Esophagus (tissue), 2 donors: ENCODE measurements around the gene TSNAXIP1. TPM values are rescaled to one million over a fixed set of nuclear protein-coding genes. Genes with fewer than 3 reads are reported as not detected.
A peak's percentile ranks its signal among the peaks of the same experiment; 100 is the strongest.

ENCODE experiments used
- H3K27ac ChIP-seq, 2 donors: one replicate each; pipeline ENCODE4 v1.5.1; 2013; ENCODE audit warnings: low read depth in 2 of 2, mild to moderate bottlenecking in 2 of 2, inconsistent platforms in 1 of 2, low read length in 1 of 2, moderate library complexity in 1 of 2
- H3K27me3 ChIP-seq, 2 donors: one replicate each; pipeline ENCODE4 v1.6.1; 2013; ENCODE audit warnings: low read length in 2 of 2, control low read depth in 1 of 2, mild to moderate bottlenecking in 1 of 2; ENCODE audit not compliant: insufficient read depth in 2 of 2, control insufficient read depth in 1 of 2
- H3K36me3 ChIP-seq, 2 donors: one replicate each; pipeline ENCODE4 v1.6.1; 2013; ENCODE audit warnings: low read length in 1 of 2; ENCODE audit not compliant: control insufficient read depth in 2 of 2, insufficient read depth in 2 of 2
- H3K4me1 ChIP-seq, 2 donors: one replicate each; pipeline ENCODE4 v1.6.1; 2013; ENCODE audit warnings: low read length in 1 of 2; ENCODE audit not compliant: control insufficient read depth in 2 of 2, insufficient read depth in 2 of 2
- H3K4me3 ChIP-seq, 2 donors: one replicate each; pipeline ENCODE4 v1.5.1; 2013; ENCODE audit warnings: low read length in 2 of 2, mild to moderate bottlenecking in 2 of 2, low read depth in 1 of 2, moderate library complexity in 1 of 2
- H3K9me3 ChIP-seq, 2 donors: one replicate each; pipeline ENCODE4 v1.6.1; 2013; ENCODE audit warnings: mild to moderate bottlenecking in 2 of 2, low read depth in 1 of 2, low read length in 1 of 2, moderate library complexity in 1 of 2; ENCODE audit not compliant: control insufficient read depth in 2 of 2, insufficient read depth in 1 of 2
- WGBS, 2 donors: extraction: QIAGEN DNeasy Blood & Tissue Kit; methylation state at CpG; one replicate each; pipeline ENCODE4 v1.1.7; 2013; 5-methylcytosine and 5-hydroxymethylcytosine counted together
- polyA plus RNA-seq, 2 donors: library from polyadenylated mRNA; stranded (reverse); fragments of 200-250 nt; gene quantifications; one replicate each; pipeline ENCODE4 v1.2.3, GENCODE V29; 2013
- donor health status: healthy with polysubstance abuse.
- donor health status: Bipolar disorder and iron deficiency.

The TSNAXIP1 gene
- polyA plus RNA-seq, 2 donors, result 0.72 to 1.8 TPM

DNA sequence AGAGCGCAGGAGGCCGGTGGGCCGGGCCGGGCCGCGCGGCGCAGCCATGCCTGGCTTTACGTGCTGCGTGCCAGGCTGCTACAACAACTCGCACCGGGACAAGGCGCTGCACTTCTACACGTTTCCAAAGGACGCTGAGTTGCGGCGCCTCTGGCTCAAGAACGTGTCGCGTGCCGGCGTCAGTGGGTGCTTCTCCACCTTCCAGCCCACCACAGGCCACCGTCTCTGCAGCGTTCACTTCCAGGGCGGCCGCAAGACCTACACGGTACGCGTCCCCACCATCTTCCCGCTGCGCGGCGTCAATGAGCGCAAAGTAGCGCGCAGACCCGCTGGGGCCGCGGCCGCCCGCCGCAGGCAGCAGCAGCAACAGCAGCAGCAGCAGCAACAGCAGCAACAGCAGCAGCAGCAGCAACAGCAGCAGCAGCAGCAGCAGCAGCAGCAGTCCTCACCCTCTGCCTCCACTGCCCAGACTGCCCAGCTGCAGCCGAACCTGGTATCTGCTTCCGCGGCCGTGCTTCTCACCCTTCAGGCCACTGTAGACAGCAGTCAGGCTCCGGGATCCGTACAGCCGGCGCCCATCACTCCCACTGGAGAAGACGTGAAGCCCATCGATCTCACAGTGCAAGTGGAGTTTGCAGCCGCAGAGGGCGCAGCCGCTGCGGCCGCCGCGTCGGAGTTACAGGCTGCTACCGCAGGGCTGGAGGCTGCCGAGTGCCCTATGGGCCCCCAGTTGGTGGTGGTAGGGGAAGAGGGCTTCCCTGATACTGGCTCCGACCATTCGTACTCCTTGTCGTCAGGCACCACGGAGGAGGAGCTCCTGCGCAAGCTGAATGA, 36.0 kb downstream of the TSNAXIP1 start:
- peak overlapping the region; percentile 78 to 90 for H3K4me3 ChIP-seq
- no peaks in the 10 kb centered on the region for H3K27me3 ChIP-seq
- no peaks in the 10 kb centered on the region for H3K36me3 ChIP-seq
- peaks cover 3 to 24% of the 10 kb centered on the region in 2 donors for H3K4me1 ChIP-seq
- peak overlapping the region; percentile 100 for H3K27ac ChIP-seq
- H3K9me3 ChIP-seq, result no peaks in the 10 kb centered on the region
- 0 to 1% methylated on average over 66 to 67 of the region's 67 CpGs for WGBS, 2 donors

DNA sequence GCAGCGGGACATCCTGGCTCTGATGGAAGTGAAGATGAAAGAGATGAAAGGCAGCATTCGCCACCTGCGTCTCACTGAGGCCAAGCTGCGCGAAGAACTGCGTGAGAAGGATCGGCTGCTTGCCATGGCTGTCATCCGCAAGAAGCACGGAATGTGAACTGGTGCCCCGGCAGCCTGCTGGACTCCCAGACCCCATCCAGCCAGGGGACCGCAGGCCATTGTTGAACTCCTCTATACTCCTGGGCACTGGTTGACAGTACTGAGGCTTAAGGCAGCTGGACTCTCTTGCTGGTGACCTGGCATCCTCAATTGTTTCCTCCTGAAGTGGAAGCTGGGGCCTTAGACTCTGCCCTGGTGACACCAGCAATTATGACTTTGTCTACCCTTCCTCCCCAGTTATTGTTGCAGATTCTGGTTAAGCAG, 36.7 kb downstream of the TSNAXIP1 start:
- H3K4me1 ChIP-seq, result peaks cover 3 to 24% of the 10 kb centered on the region in 2 donors
- no peaks in the 10 kb centered on the region for H3K9me3 ChIP-seq
- H3K27ac ChIP-seq, result peak overlapping the region; percentile 100
- H3K27me3 ChIP-seq, result no peaks in the 10 kb centered on the region
- peak overlapping the region; percentile 78 to 90 for H3K4me3 ChIP-seq
- H3K36me3 ChIP-seq, result no peaks in the 10 kb centered on the region
- 3 to 7% methylated on average over 11 of the region's 11 CpGs for WGBS, 2 donors

DNA sequence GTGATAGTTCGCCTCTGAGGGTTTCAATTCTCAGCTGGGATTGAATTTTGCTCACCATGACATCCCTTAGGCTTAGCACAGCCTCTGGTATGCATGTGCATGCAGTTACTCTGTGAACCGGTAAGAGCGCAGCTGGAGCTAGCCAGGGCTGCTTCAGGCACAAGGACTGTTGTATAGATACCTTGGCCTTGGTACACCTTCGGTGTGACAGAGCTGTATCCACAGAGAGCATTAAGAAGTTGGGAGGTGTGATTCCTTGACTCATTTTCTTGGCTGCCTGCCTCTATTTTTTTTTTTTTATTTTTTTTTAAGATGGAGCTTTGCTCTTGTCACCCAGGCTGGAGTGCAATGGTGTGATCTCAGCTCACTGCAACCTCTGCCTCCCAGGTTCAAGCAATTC, 37.8 kb downstream of the TSNAXIP1 start:
- Histone ChIP-seq H3K36me3 (no peaks in the 10 kb centered on the region), H3K27ac (peak overlapping the region; percentile 52 to 59), H3K4me3 (no peak overlapping the region), H3K27me3 (no peaks in the 10 kb centered on the region), H3K9me3 (no peaks in the 10 kb centered on the region), H3K4me1 (peaks cover 4 to 24% of the 10 kb centered on the region in 2 donors)
- WGBS, 2 donors, result 46 to 62% methylated on average over 4 of the region's 4 CpGs

DNA sequence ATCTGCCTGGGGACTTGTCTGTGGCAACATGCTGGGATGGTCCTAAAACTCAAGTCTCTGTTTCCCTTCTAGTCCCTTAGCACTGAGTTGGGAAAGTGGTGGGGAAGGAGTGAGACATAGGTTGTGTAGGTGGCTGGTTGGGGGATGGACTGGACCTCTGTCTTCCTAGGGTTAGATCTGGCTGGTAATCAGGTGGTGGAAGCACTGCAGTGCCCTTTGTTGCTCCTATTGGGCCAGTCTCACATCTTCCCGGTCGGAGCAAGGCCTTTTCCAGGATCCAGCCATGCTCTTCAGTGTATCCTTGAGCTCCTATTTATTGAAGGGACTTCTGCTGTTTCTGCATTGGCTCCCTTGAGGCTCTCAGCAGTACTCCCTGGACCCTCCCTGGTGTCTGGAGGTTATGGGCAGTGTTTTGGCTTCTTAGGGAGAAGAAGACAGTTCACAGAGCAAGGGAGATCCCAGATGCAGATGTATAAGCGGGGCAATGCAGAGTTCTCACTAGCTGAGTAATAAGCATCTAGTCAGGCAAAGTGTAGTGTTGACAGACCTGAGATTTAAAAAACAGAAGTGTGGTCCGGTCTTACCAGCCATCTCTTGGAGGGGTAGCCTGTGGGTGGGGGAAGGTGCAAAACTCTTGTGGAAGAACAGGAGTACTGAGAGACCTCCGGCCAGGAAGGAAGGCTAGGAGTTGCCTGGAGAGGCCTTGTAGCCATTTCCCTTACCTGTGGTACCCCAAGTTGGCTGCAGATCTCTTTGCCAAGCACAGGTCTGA, 38.8 kb downstream of the TSNAXIP1 start:
- H3K4me1 ChIP-seq, result peaks cover 4 to 24% of the 10 kb centered on the region in 2 donors
- no peak overlapping the region for H3K4me3 ChIP-seq
- 66 to 69% methylated on average over 5 of the region's 5 CpGs for WGBS, 2 donors

DNA sequence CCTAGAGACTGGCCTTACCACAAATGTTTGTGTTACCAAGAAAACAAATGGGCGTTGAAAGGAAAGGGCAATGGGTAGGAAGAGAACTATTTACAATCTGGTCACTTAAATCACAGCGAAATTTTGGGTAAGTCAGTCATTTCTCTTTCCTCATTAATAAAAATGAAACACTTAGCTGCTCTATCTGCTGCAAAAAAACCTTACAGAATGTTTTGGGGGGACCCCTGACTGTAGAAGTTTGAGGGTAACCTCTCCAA, 39.3 kb downstream of the TSNAXIP1 start:
- Histone ChIP-seq H3K36me3 (no peaks in the 10 kb centered on the region), H3K27me3 (no peaks in the 10 kb centered on the region), H3K4me1 (peaks cover 4 to 24% of the 10 kb centered on the region in 2 donors), H3K9me3 (no peaks in the 10 kb centered on the region), H3K4me3 (peak overlapping the region; percentile 82 to 92), H3K27ac (peak overlapping the region; percentile 95 to 97)
- WGBS, 2 donors, result 6% methylated on average over 2 of the region's 2 CpGs

More for the DNA sequence above, 38.8 kb downstream of the TSNAXIP1 start:
- Histone ChIP-seq H3K27me3 (no peaks in the 10 kb centered on the region), H3K27ac (peak overlapping the region; percentile 78 to 97), H3K36me3 (no peaks in the 10 kb centered on the region), H3K9me3 (no peaks in the 10 kb centered on the region)

DNA sequence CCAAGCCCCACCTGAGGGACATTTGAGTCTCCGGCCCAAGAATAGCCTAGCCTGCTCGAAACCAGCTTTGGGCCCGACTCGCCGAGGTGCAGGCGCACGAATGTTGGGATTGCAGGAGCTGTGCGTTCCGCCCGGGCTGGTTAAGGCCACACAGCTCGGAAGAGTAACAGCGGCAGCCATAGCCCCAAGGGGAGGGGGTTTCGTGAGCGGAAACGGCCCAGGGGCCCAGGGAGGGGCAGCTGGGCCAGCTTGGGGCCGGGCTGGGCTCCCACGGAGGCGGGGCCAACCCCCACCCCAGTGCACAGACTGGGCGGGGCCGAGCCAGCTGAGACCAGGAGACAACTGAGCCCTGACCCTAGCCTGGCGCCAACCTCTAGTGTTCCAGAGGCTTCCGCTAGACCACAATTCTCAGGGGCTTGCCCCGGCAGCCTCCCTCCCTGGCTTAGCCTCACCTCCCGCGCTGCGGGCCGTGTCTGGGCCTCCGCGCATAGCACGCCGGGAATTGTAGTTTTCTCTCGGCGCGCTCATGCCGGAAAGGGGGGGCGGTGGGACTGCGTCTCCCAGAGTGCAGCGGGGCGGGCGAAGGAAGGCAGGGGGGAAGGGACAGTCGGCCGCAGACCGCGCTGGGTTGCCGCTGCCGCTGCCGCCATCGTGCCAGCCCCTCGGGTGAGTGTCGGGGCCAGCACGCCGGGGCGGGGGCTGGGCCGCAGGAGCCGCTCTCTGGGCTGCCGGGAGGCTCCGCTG, 39.8 kb downstream of the TSNAXIP1 start, which contains the start of gene NUTF2:
NUTF2 (plus strand) TSS at position 614 of the 744 bp plus-strand sequence. CDS start 18,198 bp downstream, outside the sequence.
- Histone ChIP-seq H3K27me3 (no peaks in the 10 kb centered on the region), H3K4me3 (peak within 1 kb of the TSS; percentile 82 to 92), H3K9me3 (no peaks in the 10 kb centered on the region), H3K36me3 (no peaks in the 10 kb centered on the region), H3K4me1 (peaks cover 4 to 24% of the 10 kb centered on the region in 2 donors), H3K27ac (peak within 1 kb of the TSS; percentile 95 to 97)
- 1% methylated on average over 41 to 57 of the region's 57 CpGs for WGBS, 2 donors

DNA sequence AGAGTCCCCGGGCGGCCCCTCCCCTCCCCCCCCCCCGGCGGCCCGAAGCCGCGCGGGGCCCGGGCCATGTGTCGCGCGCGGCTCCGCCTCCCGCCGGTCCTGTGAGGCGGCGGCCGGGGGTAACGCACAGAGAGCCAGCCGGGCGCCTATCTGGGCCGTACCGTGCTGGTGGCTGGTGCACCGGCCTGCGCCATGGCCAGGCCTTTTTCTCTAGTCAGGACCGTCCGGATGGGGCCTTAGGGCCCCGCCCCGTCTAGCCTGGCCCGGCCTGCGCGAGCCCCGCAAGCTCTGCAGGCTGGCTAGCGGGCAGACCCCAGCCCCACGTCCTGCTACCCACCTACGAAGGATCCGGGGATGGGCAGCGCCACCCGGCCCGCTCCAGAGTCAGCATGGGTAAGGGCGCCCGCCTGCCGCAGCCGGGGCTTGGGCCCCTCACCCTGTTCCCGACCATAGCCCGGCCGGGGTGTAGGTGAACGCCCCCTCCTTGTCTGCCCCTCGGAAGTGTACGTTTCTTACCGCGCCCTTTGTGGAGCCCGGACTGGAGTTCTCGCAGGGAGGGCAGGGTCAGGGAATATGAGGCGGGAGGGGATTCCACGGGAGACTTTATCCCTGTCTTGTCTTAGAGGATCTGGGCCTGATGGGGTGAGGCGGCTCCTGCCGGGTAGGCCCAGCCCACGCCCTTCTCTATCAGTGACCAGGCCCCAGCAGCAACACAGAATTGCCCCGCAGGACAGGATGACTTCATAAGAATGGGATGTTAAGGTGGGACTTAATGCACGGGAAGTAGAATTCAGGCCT, 40.6 kb downstream of the TSNAXIP1 start, which contains the start of gene CENPT:
CENPT (minus strand) TSS at position 630 of the 798 bp plus-strand sequence. CDS start 13,834 bp downstream, outside the sequence.
- Histone ChIP-seq H3K36me3 (no peaks in the 10 kb centered on the region), H3K4me1 (peaks cover 4 to 24% of the 10 kb centered on the region in 2 donors), H3K4me3 (peak within 1 kb of the TSS; percentile 82 to 92), H3K27ac (peak within 1 kb of the TSS; percentile 95 to 97), H3K27me3 (no peaks in the 10 kb centered on the region), H3K9me3 (no peaks in the 10 kb centered on the region)
- 0 to 1% methylated on average over 42 to 62 of the region's 62 CpGs for WGBS, 2 donors

DNA sequence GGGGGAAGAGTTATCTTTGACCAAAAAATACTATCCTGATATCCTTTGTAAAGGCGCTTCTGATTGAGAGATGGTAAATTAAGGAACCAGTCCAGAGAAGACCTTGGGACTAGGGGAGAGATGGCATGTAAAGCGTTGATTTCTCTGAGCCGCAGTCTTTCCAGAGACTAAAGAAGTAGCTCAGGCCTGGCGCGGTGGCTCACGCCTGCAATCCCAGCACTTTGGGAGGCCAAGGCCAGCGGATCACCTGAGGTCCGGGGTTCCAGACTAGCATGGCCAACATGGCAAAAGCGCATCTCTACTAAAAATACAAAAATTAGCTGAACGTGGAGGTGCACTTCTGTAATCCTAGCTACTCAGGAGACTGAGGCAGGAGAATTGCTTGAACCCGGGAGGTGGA, 41.4 kb downstream of the TSNAXIP1 start:
- Histone ChIP-seq H3K4me1 (peaks cover 4 to 19% of the 10 kb centered on the region in 2 donors), H3K27ac (peak overlapping the region in 1 of 2 donors; percentile 47), H3K9me3 (no peaks in the 10 kb centered on the region), H3K4me3 (peak overlapping the region in 1 of 2 donors; percentile 82), H3K27me3 (no peaks in the 10 kb centered on the region), H3K36me3 (no peaks in the 10 kb centered on the region)
- WGBS, 2 donors, result 94 to 96% methylated on average over 11 of the region's 11 CpGs
